Suprapubic skin (tissue), 3 donors: ENCODE measurements around the gene SLCO2A1.

ENCODE experiments used
- CTCF ChIP-seq, 2 donors: fragments of 200-600 bp in 1 of 2; fragments of 450-650 bp in 1 of 2; sonication (generic) in 1 of 2; IDR thresholded peaks; one replicate each; pipeline ENCODE4 v1.5.1; 2016 to 2019; ENCODE audit warnings: antibody characterized with exemption in 2 of 2, mild to moderate bottlenecking in 1 of 2, moderate library complexity in 1 of 2
- EP300 ChIP-seq: sonication (generic); formaldehyde crosslinking; IDR thresholded peaks from one replicate; pipeline ENCODE4 v1.6.1; 2017; ENCODE audit warnings: antibody characterized with exemption
- POLR2A ChIP-seq, 2 donors: fragments of 450-650 bp; IDR thresholded peaks; one replicate each; pipeline ENCODE4 v1.6.1; 2017; ENCODE audit warnings: antibody characterized with exemption in 2 of 2, mild to moderate bottlenecking in 2 of 2, moderate library complexity in 2 of 2

- TF ChIP-seq POLR2A (IDR thresholded peaks at IDR 0.05) (no peak), EP300 (no peak), CTCF (IDR thresholded peaks at IDR 0.05) (no peak)
Observed at GRCh38 chr3:133956982-133957381, 72.7 kb downstream of the SLCO2A1 start.
